Measurements from ENCODE around the gene MYRFL.

The MYRFL gene

DNA sequence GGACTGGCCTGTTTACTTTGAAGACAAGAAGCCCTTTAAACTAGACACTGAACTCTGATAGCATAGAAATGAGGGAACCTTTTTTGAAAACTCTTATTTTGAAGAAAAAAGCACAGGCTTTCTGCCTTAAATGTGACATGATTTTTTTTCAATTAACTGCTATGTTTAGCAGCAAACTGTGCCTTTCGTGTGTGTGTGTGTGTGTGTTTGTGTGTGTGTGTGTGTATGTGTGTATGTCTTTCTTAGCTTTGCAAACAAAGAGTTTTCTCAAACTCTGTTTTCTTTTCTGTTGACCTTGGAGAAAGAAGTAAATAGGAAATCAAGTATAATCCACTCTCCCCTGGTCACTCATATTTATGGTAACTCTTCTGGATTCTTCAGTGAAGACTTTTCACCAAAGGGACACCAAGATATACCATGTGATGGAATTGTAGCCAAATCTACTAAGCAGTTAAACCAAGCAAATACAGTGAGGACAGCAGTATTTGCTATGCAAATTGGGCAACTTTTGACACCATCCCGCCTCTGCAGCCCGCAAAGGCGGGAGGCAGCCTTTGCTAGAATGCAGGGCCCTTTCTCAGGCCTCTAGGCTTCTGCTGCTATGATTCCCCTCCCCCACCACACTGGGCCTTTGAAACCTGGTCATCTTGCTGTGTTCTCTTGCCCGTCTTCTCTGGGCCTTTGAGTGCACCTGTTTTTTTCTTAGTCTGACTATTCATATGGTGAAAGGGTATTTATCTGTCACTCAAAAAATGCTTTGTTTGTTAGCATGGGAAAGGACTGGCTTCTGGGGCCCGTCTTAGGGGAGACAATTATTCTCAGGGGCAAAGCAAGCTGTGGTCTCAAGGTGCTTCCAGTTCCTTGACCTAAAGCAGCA, 107.9 kb downstream of the MYRFL start:
- no peak for DNase-seq (ENCODE audit: low spot score)

DNA sequence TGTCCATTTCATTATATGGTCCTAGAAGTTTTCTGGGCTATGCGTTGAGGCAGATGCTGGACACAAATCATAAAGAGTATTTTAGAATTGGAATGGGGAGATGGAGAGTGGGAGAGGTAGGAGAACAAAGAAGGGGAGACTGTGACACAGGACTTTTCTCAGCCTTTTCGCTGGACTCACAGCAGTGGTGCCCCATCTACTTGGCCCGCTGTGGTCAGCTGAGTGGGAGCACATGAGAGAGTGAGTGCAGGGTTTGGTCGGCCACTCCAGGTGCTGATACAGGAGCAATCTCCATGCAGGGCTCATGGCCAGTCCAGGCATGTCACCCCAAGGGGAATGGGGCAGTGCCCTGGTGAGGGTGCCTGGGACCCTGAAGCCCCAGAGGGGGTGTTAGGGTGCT, 109.0 kb downstream of the MYRFL start:
- DNase-seq (ENCODE audit: low spot score) = no peak

- no peak for DNase-seq (ENCODE audit: low spot score)
Measured at GRCh38 chr12:69935651-69936100, 110.6 kb downstream of the MYRFL start.

- DNase-seq (ENCODE audit: low spot score) = no peak
Measured at GRCh38 chr12:69936214-69936731, 111.2 kb downstream of the MYRFL start.

GRCh38 chr12:69936766-69937165, 111.7 kb downstream of the MYRFL start:
- no peak for DNase-seq (ENCODE audit: low spot score)

- no peak for DNase-seq (ENCODE audit: low spot score)
Measured at GRCh38 chr12:69947123-69947522, 122.1 kb downstream of the MYRFL start.

GRCh38 chr12:69947897-69948296, 122.9 kb downstream of the MYRFL start:
- no peak for DNase-seq (ENCODE audit: low spot score)

GRCh38 chr12:69948851-69949250, 123.8 kb downstream of the MYRFL start:
- DNase-seq (ENCODE audit: low spot score) = no peak

DNA sequence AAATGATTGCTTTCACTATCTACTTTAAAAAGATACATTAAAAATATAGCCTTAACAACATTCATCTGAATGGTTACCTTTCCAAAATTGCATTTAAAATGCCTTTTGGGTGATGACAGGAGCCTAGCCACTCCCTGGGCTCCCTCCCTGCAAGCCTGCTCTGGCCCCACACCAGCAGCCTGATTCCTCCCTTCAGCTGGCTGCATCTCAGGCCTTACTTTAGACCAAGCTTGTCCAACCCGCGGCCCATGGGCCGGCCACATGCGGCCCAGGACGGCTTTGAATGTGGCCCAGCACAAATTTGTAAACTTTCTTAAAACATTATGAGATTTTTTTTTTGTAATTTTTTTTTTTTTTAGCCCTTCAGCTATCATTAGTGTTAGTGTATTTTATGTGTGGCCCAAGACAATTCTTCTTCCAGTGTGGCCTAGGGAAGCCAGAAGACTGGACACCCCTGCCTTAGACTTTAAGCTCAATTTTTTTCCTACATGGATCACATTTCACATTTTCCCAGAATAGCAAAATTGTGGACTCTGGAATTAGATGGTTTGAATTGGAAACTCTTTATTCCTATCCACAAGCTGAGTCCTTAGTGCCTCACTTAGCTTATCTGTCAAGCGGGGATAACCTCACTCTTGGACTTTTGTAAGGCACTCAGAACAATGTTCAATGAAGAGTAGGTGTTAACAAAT, 124.4 kb downstream of the MYRFL start:
- no peak for DNase-seq (ENCODE audit: low spot score)

GRCh38 chr12:69951108-69951507, 126.1 kb downstream of the MYRFL start:
- no peak for DNase-seq (ENCODE audit: low spot score)

- no peak for DNase-seq (ENCODE audit: low spot score)
Measured at GRCh38 chr12:69952890-69953289, 127.9 kb downstream of the MYRFL start.

GRCh38 chr12:69961246-69961645, 136.2 kb downstream of the MYRFL start:
- DNase-seq (ENCODE audit: low spot score) = no peak

DNA sequence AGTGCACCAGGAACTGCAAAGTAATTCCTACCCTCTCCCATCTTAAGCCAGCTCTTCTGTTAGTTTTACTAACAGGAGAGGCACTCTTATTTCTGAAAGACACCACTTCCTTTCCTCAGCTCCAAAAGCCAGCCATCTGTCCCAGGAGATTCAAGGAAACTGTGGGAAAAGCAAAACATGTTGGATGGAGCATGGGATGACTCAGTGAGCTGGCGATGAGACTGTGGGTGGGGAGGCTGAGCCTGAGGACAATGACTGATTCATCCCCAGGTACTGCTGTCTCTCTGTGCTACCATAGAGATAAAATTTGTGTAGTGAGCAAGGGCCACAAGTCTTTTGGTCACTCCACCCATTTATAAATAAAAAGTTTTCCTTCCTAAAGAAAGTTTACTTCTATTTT, 141.4 kb downstream of the MYRFL start:
- no peak for DNase-seq (ENCODE audit: low spot score)

- DNase-seq (ENCODE audit: low spot score) = no peak
Measured at GRCh38 chr12:69966839-69967238, 141.8 kb downstream of the MYRFL start.

- no peak for DNase-seq (ENCODE audit: low spot score)
Measured at GRCh38 chr12:69969011-69969410, 144.0 kb downstream of the MYRFL start.

GRCh38 chr12:69972136-69972535, 147.1 kb downstream of the MYRFL start:
- no peak for DNase-seq (ENCODE audit: low spot score)

GRCh38 chr12:69978020-69978419, 153.0 kb downstream of the MYRFL start:
- no peak for DNase-seq (ENCODE audit: low spot score)

DNA sequence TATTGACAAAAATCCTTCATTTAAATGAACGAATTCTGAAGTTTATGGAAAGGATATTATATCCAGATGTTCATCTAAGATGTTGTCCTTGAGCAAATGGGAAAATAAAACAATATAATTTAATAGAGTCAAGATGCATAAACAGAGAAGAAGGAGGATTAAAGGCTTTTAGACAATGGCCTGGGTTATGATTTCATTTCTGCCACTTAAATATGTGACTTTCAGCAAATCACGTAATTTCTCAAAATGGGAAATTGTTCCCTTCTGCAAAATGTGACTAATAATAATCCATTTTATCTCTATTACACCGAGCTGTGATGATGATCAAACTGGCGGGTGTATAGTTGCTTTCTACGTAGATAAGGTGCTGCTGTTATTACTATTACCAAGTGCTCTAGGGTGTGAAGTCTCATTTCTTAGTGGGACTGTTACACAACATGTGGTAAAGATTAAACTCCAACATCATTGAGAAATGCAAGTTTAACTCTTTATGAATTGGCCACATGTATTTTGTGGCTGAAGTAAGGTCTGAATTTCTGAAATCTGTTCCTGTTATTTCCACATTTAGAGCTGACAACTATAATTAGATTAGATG, 157.0 kb downstream of the MYRFL start:
- DNase-seq (ENCODE audit: low spot score) = no peak

DNA sequence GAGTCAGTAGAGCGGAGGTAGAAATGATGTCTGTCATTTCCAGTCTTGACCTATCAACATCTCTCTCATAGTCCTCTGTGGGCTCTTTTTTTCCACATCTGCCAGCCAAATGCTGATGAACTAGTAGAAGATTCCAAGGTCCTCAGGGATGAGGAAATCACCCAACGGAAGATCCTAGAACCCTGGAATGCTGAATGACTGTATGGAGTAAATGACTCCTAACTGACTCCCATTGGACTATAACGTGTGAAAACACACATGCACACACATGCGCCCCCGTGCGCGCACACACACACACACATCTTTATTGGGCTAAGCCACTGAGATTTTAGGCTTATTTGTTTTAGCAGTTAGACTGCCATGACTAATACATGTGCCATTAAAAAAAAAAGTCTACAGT, 159.2 kb downstream of the MYRFL start:
- no peak for DNase-seq (ENCODE audit: low spot score)

- peak; percentile 53 for DNase-seq (ENCODE audit: low spot score)
Measured at GRCh38 chr12:69985656-69986055, 160.6 kb downstream of the MYRFL start.

DNA sequence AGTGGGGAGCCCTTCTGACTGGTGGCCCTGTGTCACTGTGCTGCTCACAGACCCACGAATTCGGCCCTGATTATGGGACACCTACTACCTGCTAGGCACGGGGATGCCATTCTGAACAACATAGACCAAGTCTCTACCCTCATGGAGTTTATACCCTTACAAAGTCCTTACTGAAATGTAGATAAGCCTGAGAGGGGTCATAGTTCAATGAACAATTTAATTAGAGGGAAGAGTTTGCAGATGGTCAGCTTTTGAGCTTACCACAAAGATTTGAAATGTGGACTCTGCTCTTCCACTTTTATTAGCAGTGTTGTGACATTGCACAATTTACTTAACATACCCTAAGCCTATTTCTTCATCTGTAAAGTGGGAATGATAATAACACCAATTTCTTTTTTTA, 161.1 kb downstream of the MYRFL start:
- DNase-seq (ENCODE audit: low spot score) = no peak

DNA sequence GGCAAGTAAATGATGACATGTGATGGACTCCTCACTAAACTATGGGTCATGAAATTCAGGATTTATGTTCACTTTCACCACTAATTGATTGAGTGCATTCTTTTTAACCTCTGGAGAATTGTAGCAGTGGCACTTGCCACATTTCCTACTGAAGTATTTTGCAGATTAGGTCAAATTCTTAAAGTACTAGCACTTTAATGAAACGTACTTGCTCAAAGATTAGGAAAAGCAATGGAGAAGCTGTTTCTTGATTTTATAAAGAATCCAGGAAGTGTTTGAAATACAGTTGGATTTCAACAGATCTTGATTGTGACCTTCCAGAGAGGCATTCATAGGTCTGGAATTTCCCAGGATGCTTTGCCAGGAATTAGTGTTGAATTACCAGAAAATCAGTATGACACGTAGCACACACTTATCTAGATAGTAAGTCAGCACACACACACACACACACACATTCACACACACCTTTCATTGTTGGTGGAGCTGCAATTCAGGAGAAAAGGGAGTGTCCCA, 162.6 kb downstream of the MYRFL start:
- DNase-seq (ENCODE audit: low spot score) = no peak
